Astrocyte (in vitro differentiated cells and primary cell): ENCODE measurements around the gene RUBCNL.

Source experiments
- EZH2 ChIP-seq: IDR thresholded peaks from 2 replicates; pipeline ENCODE4 v1.6.1; 2012; ENCODE audit warnings: mild to moderate bottlenecking, low read length, inconsistent platforms; ENCODE audit not compliant: insufficient read depth
- TF ChIP-seq, protein P1 (sequence below): IDR thresholded peaks from 2 replicates; pipeline ENCODE4 v1.5.1; 2011; ENCODE audit warnings: low read depth, mild to moderate bottlenecking, inconsistent platforms, low read length, moderate library complexity; ENCODE audit not compliant: insufficient read depth

DNA sequence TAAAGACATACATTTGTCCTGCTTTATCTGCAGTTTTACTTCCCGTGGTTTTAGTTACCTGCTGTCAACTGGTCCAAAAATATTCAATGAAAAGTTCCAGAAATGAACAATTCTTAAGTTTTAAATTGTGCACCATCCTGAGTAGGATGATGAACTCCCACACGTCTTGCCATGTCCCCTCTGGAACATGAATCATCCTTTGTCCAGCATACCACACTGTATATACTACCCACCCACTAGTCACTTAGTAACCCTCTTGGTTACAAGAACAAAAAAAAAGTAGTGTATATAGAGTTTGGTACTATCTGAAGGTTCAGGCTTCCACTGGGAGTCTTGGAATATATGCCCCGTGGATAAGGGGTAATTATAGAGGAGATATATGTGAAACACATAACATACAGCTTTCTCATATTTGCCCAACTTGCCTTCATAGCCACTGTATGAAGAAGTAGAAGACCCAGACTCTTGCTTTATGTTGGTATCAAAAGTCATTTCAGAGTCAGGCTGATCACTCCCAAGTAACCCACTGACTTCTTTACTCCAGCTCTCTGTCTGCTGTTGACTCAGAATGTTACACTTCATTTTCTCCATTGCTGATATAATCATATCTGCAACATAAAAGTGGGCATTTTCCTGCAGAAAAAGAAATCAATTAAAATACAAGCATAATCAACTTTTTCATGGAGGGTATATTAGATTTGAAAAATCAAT lies 19.3 kb downstream of the RUBCNL start:
- TF ChIP-seq, protein P1, sequence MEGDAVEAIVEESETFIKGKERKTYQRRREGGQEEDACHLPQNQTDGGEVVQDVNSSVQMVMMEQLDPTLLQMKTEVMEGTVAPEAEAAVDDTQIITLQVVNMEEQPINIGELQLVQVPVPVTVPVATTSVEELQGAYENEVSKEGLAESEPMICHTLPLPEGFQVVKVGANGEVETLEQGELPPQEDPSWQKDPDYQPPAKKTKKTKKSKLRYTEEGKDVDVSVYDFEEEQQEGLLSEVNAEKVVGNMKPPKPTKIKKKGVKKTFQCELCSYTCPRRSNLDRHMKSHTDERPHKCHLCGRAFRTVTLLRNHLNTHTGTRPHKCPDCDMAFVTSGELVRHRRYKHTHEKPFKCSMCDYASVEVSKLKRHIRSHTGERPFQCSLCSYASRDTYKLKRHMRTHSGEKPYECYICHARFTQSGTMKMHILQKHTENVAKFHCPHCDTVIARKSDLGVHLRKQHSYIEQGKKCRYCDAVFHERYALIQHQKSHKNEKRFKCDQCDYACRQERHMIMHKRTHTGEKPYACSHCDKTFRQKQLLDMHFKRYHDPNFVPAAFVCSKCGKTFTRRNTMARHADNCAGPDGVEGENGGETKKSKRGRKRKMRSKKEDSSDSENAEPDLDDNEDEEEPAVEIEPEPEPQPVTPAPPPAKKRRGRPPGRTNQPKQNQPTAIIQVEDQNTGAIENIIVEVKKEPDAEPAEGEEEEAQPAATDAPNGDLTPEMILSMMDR: no peak
- no peak for TF ChIP-seq EZH2
